A673 (cell line): ENCODE measurements around the gene CAP1. TPM values are rescaled to one million over a fixed set of nuclear protein-coding genes. Genes with fewer than 3 reads are reported as not detected.

ENCODE experiments used
- BruUV-seq: library from RNA; stranded (reverse); fragments of 400-500 nt; replicated peaks from 2 replicates; lab custom pipeline; 2021; lab: Mats Ljungman, UMichigan
- CTCF ChIA-PET: fragments of 300-600 bp; sonication (Branson Sonifier 250); formaldehyde crosslinking; loops from one replicate; lab custom pipeline; 2022; ENCODE audit warnings: antibody characterized with exemption; lab: Charles Lee
- POLR2A ChIA-PET: fragments of 300-600 bp; sonication (Branson Sonifier 250); formaldehyde crosslinking; loops from one replicate; lab custom pipeline; 2022; ENCODE audit warnings: antibody characterized with exemption; ENCODE audit not compliant: low non-redundant PET; lab: Charles Lee
- DNase-seq: peaks from one replicate; pipeline ENCODE4 v3.0.0-alpha.2; 2015; ENCODE audit warnings: low spot score
- H3K27ac ChIP-seq: fragments of 200-600 bp; sonication (generic); 2 replicates; pipeline ENCODE4 v1.5.1; 2016; ENCODE audit warnings: mixed run types, low read depth, mild to moderate bottlenecking, mixed read lengths, antibody characterized with exemption, low read length; ENCODE audit not compliant: poor library complexity, severe bottlenecking
- H3K27me3 ChIP-seq: fragments of 200-600 bp; sonication (generic); replicated peaks from 2 replicates; pipeline ENCODE4 v1.6.1; 2017; ENCODE audit warnings: mixed run types, low read depth, mild to moderate bottlenecking, mixed read lengths, antibody characterized with exemption, low read length; ENCODE audit not compliant: insufficient read depth, poor library complexity
- H3K36me3 ChIP-seq: fragments of 200-600 bp; sonication (generic); 2 replicates; pipeline ENCODE4 v1.6.1; 2016; ENCODE audit warnings: mixed run types, mild to moderate bottlenecking, mixed read lengths, antibody characterized with exemption, low read length; ENCODE audit not compliant: insufficient read depth, poor library complexity, severe bottlenecking
- H3K4me1 ChIP-seq: fragments of 200-600 bp; sonication (generic); 2 replicates; pipeline ENCODE4 v1.6.1; 2017; ENCODE audit warnings: mixed run types, mild to moderate bottlenecking, mixed read lengths, antibody characterized with exemption, low read length; ENCODE audit not compliant: insufficient read depth, poor library complexity, severe bottlenecking
- H3K4me3 ChIP-seq: fragments of 200-600 bp; sonication (generic); 2 replicates; pipeline ENCODE4 v1.5.1; 2016; ENCODE audit warnings: low read depth, mixed run types, mild to moderate bottlenecking, mixed read lengths, low read length; ENCODE audit not compliant: poor library complexity, severe bottlenecking
- H3K9me3 ChIP-seq: fragments of 200-600 bp; sonication (generic); 2 replicates; pipeline ENCODE4 v1.6.1; 2016; ENCODE audit warnings: mixed run types, low read depth, mild to moderate bottlenecking, mixed read lengths, antibody characterized with exemption, low read length; ENCODE audit not compliant: poor library complexity, severe bottlenecking
- CTCF ChIP-seq: fragments of 300-800, 200-600 bp; sonication (generic); conservative IDR thresholded peaks from 2 replicates; pipeline ENCODE4 v1.5.1; 2017; ENCODE audit warnings: low read depth, mild to moderate bottlenecking, antibody characterized with exemption, low read length, moderate library complexity, mixed read lengths
- EZH2 ChIP-seq: fragments of 200-600 bp; sonication (generic); IDR thresholded peaks from 2 replicates; pipeline ENCODE4 v1.6.1; 2017; ENCODE audit warnings: borderline replicate concordance, low read depth, mild to moderate bottlenecking, mixed read lengths, antibody characterized with exemption, low read length; ENCODE audit not compliant: poor library complexity, severe bottlenecking
- intact Hi-C: fragments of 100-400 bp; cut with micrococcal nuclease; formaldehyde crosslinking; loops from one replicate; pipeline ENCODE4 v1.10.0; 2022; ENCODE audit not compliant: unreplicated experiment
- total RNA-seq: library from RNA; stranded (reverse); gene quantifications from 2 replicates; pipeline ENCODE4 v1.2.3, GENCODE V29; 2021

Gene CAP1
- total RNA-seq, 1 experiment from 2014 or later, result 285 TPM

GRCh38 chr1:40110389-40110788, 69.9 kb downstream of the CAP1 start:
- ChIA-PET POLR2A (no interaction called here), CTCF (no interaction called here)

DNA sequence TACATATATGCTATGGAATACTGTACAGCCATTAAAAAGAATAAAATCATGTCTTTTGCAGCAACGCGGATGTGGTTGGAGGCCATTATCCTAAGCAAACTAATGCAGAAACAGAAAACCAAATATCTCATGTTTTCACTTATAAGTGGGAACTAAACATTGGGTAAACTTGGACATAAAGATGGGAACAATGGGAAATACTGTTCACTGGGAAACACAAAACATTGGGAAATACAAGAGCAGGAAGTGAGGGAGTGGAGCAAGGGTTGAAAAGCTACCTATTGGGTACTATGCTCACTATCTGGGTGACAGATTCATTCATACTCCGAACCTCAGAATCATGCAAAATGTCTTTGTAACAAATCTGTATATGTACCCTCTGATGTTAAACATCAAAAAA, 73.9 kb downstream of the CAP1 start:
- peaks cover 6% of the 10 kb centered on the region for H3K9me3 ChIP-seq
- no TSS peak for BruUV-seq
- intact Hi-C loops, result no loop called here
- POLR2A ChIA-PET, result no interaction called here
- CTCF ChIA-PET, result no interaction called here
- no peaks in the 10 kb centered on the region for H3K4me1 ChIP-seq
- no peak for DNase-seq
- TF ChIP-seq EZH2 (no peak), CTCF (no peak)
- no peaks in the 10 kb centered on the region for H3K36me3 ChIP-seq
- no peak overlapping the region for H3K27ac ChIP-seq
- H3K27me3 ChIP-seq, result peaks cover 42% of the 10 kb centered on the region
- no peak overlapping the region for H3K4me3 ChIP-seq

More at GRCh38 chr1:40110389-40110788, 69.9 kb downstream of the CAP1 start:
- no peak for DNase-seq
- no peaks in the 10 kb centered on the region for H3K4me1 ChIP-seq
- peaks cover 6% of the 10 kb centered on the region for H3K9me3 ChIP-seq
- H3K27ac ChIP-seq, result no peak overlapping the region
- H3K4me3 ChIP-seq, result no peak overlapping the region
- no peaks in the 10 kb centered on the region for H3K36me3 ChIP-seq
- intact Hi-C loops, result no loop called here
- BruUV-seq, result no TSS peak
- no peak for TF ChIP-seq EZH2
- no peak for TF ChIP-seq CTCF
- H3K27me3 ChIP-seq, result peaks cover 13% of the 10 kb centered on the region

- Histone ChIP-seq H3K36me3 (no peaks in the 10 kb centered on the region), H3K27ac (no peak overlapping the region), H3K4me1 (no peaks in the 10 kb centered on the region), H3K27me3 (peaks cover 29% of the 10 kb centered on the region), H3K4me3 (no peak overlapping the region), H3K9me3 (no peaks in the 10 kb centered on the region)
- BruUV-seq, result no TSS peak
- ChIA-PET POLR2A (no interaction called here), CTCF (no interaction called here)
- TF ChIP-seq EZH2 (no peak), CTCF (no peak)
- intact Hi-C loops, result no loop called here
- DNase-seq, result no peak
Measured at GRCh38 chr1:40120128-40120527, 79.6 kb downstream of the CAP1 start.

Other genes starting within 250 kb of the CAP1 start
- 39.8 and 41.2 TPM in 2 replicates for gene TRIT1, start 157.2 kb upstream of the CAP1 start, total RNA-seq
- gene MYCL, start 138.8 kb upstream of the CAP1 start, total RNA-seq, result 0.58 and 2.1 TPM in 2 replicates
- gene MFSD2A, start 85.6 kb upstream of the CAP1 start, total RNA-seq, result 6.8 and 7.4 TPM in 2 replicates
- 65.7 and 76.3 TPM in 2 replicates for gene PPT1, start 56.5 kb downstream of the CAP1 start, total RNA-seq
- 17.1 and 18.1 TPM in 2 replicates for gene RLF, start 120.7 kb downstream of the CAP1 start, total RNA-seq
- gene TMCO2, start 207.2 kb downstream of the CAP1 start, total RNA-seq, result not detected in 2 replicates
- 57.5 and 72.1 TPM in 2 replicates for gene ZMPSTE24, start 217.5 kb downstream of the CAP1 start, total RNA-seq